ENCODE data around the gene CBX3. TPM values are rescaled to one million over a fixed set of nuclear protein-coding genes. Genes with fewer than 3 reads are reported as not detected.

CBX3 gene
- total RNA-seq (2022; extraction: Qiagen RNA extraction), result 216 to 269 TPM (median 223 TPM) in 5 replicates

GRCh38 chr7:26201247-26202018, at the start of gene CBX3:
CBX3 (plus strand) TSS chr7:26201745; CDS start chr7:26202999, 1,254 bp downstream.

GRCh38 chr7:26151953-26152781, 49.4 kb upstream of the CBX3 start, which contains the start of gene NFE2L3:
NFE2L3 (plus strand) TSS chr7:26152198; CDS start chr7:26152499, 301 bp downstream.

GRCh38 chr7:26200444-26201246, 900 bp upstream of the CBX3 start, which contains the start of gene HNRNPA2B1:
HNRNPA2B1 (minus strand) TSS chr7:26200746; CDS start chr7:26200577, 169 bp downstream.

Other genes starting within 250 kb of the CBX3 start
- 7.5 to 9.1 TPM (median 7.7 TPM) in 5 replicates for gene NFE2L3, start 49.5 kb upstream of the CBX3 start, total RNA-seq (2022; extraction: Qiagen RNA extraction)
- gene HNRNPA2B1, start 999 bp upstream of the CBX3 start, total RNA-seq (2022; extraction: Qiagen RNA extraction), result 1,084 to 1,451 TPM (median 1,198 TPM) in 5 replicates
- 4.1 to 6.4 TPM (median 5.5 TPM) in 5 replicates for gene SNX10, start 90.1 kb downstream of the CBX3 start, total RNA-seq (2022; extraction: Qiagen RNA extraction)